IMR-90 (cell line): Measurements from ENCODE around the gene ADARB2.

Experiments used
- MAFK ChIP-seq: IDR thresholded peaks from 2 replicates; pipeline ENCODE4 v1.6.1; 2012; ENCODE audit warnings: low read depth, low read length, improper control_type of control experiment
- MAZ ChIP-seq: IDR thresholded peaks from 2 replicates; pipeline ENCODE4 v1.6.1; 2012; ENCODE audit warnings: low read depth, mild to moderate bottlenecking, low read length, improper control_type of control experiment, moderate library complexity, borderline replicate concordance
- MXI1 ChIP-seq: IDR thresholded peaks from 2 replicates; pipeline ENCODE4 v1.6.1; 2012; ENCODE audit warnings: low read depth, mild to moderate bottlenecking, low read length, moderate library complexity, borderline replicate concordance
- POLR2A ChIP-seq: IDR thresholded peaks from 2 replicates; pipeline ENCODE4 v1.6.1; 2012; ENCODE audit warnings: mild to moderate bottlenecking, low read depth, low read length
- RCOR1 ChIP-seq: IDR thresholded peaks from 2 replicates; pipeline ENCODE4 v1.6.1; 2012; ENCODE audit warnings: mild to moderate bottlenecking, low read length, improper control_type of control experiment; ENCODE audit not compliant: insufficient replicate concordance
- TF ChIP-seq, protein P1 (sequence below): conservative IDR thresholded peaks from 2 replicates; pipeline ENCODE4 v1.5.1; 2012; ENCODE audit warnings: mild to moderate bottlenecking, low read depth, low read length, improper control_type of control experiment

GRCh38 chr10:1390200-1390599 is 347.1 kb downstream of the ADARB2 start:
- TF ChIP-seq, protein P1, sequence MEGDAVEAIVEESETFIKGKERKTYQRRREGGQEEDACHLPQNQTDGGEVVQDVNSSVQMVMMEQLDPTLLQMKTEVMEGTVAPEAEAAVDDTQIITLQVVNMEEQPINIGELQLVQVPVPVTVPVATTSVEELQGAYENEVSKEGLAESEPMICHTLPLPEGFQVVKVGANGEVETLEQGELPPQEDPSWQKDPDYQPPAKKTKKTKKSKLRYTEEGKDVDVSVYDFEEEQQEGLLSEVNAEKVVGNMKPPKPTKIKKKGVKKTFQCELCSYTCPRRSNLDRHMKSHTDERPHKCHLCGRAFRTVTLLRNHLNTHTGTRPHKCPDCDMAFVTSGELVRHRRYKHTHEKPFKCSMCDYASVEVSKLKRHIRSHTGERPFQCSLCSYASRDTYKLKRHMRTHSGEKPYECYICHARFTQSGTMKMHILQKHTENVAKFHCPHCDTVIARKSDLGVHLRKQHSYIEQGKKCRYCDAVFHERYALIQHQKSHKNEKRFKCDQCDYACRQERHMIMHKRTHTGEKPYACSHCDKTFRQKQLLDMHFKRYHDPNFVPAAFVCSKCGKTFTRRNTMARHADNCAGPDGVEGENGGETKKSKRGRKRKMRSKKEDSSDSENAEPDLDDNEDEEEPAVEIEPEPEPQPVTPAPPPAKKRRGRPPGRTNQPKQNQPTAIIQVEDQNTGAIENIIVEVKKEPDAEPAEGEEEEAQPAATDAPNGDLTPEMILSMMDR = no peak
- TF ChIP-seq RCOR1 (no peak), MAFK (no peak), MXI1 (no peak), MAZ (no peak), POLR2A (no peak)
